ENCODE measurements around the gene COLEC12.

DNA sequence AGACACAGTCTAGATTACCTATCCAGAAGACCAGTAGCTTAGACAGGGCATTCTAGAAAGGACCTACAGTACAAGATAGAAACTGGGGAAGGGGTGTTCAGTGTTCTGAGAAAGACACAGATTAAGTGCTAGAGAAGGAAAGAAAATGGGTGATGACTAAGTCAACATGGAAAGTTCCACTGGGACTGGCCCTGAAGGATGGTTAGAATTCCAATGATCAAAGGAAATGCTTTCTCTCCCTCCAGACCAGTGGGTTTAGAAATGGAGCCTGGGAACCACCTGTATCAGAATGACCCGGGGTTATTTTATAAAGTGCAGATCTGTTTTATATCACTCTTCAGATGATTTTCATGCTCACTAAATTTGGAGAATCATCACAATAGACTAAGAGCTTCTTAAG is 5.8 kb upstream of the COLEC12 start:
- TF ChIP-seq, protein P1, sequence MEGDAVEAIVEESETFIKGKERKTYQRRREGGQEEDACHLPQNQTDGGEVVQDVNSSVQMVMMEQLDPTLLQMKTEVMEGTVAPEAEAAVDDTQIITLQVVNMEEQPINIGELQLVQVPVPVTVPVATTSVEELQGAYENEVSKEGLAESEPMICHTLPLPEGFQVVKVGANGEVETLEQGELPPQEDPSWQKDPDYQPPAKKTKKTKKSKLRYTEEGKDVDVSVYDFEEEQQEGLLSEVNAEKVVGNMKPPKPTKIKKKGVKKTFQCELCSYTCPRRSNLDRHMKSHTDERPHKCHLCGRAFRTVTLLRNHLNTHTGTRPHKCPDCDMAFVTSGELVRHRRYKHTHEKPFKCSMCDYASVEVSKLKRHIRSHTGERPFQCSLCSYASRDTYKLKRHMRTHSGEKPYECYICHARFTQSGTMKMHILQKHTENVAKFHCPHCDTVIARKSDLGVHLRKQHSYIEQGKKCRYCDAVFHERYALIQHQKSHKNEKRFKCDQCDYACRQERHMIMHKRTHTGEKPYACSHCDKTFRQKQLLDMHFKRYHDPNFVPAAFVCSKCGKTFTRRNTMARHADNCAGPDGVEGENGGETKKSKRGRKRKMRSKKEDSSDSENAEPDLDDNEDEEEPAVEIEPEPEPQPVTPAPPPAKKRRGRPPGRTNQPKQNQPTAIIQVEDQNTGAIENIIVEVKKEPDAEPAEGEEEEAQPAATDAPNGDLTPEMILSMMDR (IDR thresholded peaks at IDR 0.05) = no peak
- TF ChIP-seq POLR2AphosphoS5 (IDR thresholded peaks at IDR 0.05) (no peak), POLR2A (IDR thresholded peaks at IDR 0.05) (no peak)
